ENCODE measurements around the gene GFOD2. TPM values are rescaled to one million over a fixed set of nuclear protein-coding genes. Genes with fewer than 3 reads are reported as not detected.

The GFOD2 gene
- polyA plus RNA-seq, 3 donors = 3.7 to 9.4 (median 3.8) TPM

- H3K9me3 Mint-ChIP-seq = peaks cover 0 to 2% (median 0%) of the 10 kb centered on the region in 7 donors
- no peaks in the 10 kb centered on the region for H3K79me2 ChIP-seq (ENCODE audit: insufficient read depth, low read length)
- peak in 1 of 3 donors; percentile 3 for DNase-seq
- no peaks in the 10 kb centered on the region for H3K36me3 Mint-ChIP-seq
- intact Hi-C loops (cut with micrococcal nuclease) = no loop called here
- no peak for TF ChIP-seq CTCF (IDR thresholded peaks at IDR 0.05)
- H3K36me3 ChIP-seq (replicated peaks in 1 of 2; ENCODE audit: control insufficient read depth in 1 of 2, insufficient read depth in 2 of 2, low read length in 2 of 2) = no peaks in the 10 kb centered on the region
- H3K27ac ChIP-seq (ENCODE audit: low read depth in 1 of 2, low read length in 2 of 2) = no peak overlapping the region
- H3K27ac Mint-ChIP-seq = no peak overlapping the region
- H2AFZ ChIP-seq (ENCODE audit: insufficient read depth, low read depth, low read length, poor library complexity, severe bottlenecking) = no peak overlapping the region
- no peak overlapping the region for H3K4me2 ChIP-seq (replicated peaks; ENCODE audit: extremely low read depth, low read length, poor library complexity, severe bottlenecking)
- no peaks in the 10 kb centered on the region for H4K20me1 ChIP-seq (ENCODE audit: insufficient read depth, low read length)
- no peaks in the 10 kb centered on the region for H3K9me3 ChIP-seq (replicated peaks in 1 of 2; ENCODE audit: control insufficient read depth in 1 of 2, insufficient read depth in 1 of 2, low read length in 2 of 2)
- H3K4me1 Mint-ChIP-seq = peaks cover 5% of the 10 kb centered on the region
- H3K27me3 ChIP-seq (ENCODE audit: control insufficient read depth in 2 of 2, insufficient read depth in 2 of 2, low read length in 2 of 2) = peaks cover 2 to 19% of the 10 kb centered on the region in 2 donors
- H3K4me3 ChIP-seq (replicated peaks in 1 of 3; ENCODE audit: low read depth in 2 of 3, low read length in 3 of 3) = no peak overlapping the region
- no peak overlapping the region for H3K9ac ChIP-seq (ENCODE audit: insufficient read depth, low read length, poor library complexity, severe bottlenecking)
- peaks cover 12 to 24% (median 20%) of the 10 kb centered on the region in 3 donors for H3K27me3 Mint-ChIP-seq (ENCODE audit: low read depth in 3 of 3)
- H3K4me3 Mint-ChIP-seq = no peak overlapping the region
- H3K4me1 ChIP-seq (ENCODE audit: control insufficient read depth in 1 of 2, insufficient read depth in 2 of 2, low read length in 2 of 2) = peaks cover 5 to 10% of the 10 kb centered on the region in 2 donors
- WGBS (ENCODE audit: insufficient coverage) = 96% methylated on average over 15 of the region's 15 CpGs
Measured at GRCh38 chr16:67647111-67647651, 71.9 kb downstream of the GFOD2 start.

GRCh38 chr16:67645397-67646121 is 73.6 kb downstream of the GFOD2 start:
- Histone ChIP-seq H3K4me1 (ENCODE audit: control insufficient read depth in 1 of 2, insufficient read depth in 2 of 2, low read length in 2 of 2) (peaks cover 5 to 10% of the 10 kb centered on the region in 2 donors), H3K4me3 (replicated peaks in 1 of 3; ENCODE audit: low read depth in 2 of 3, low read length in 3 of 3) (peak overlapping the region in 1 of 3 experiments; percentile 61), H3K79me2 (ENCODE audit: insufficient read depth, low read length) (no peaks in the 10 kb centered on the region), H3K9ac (ENCODE audit: insufficient read depth, low read length, poor library complexity, severe bottlenecking) (peak overlapping the region; percentile 41), H3K27me3 (ENCODE audit: control insufficient read depth in 2 of 2, insufficient read depth in 2 of 2, low read length in 2 of 2) (peaks cover 2 to 19% of the 10 kb centered on the region in 2 donors), H3K27ac (ENCODE audit: low read depth in 1 of 2, low read length in 2 of 2) (no peak overlapping the region), H3K36me3 (replicated peaks in 1 of 2; ENCODE audit: control insufficient read depth in 1 of 2, insufficient read depth in 2 of 2, low read length in 2 of 2) (no peaks in the 10 kb centered on the region), H3K9me3 (replicated peaks in 1 of 2; ENCODE audit: control insufficient read depth in 1 of 2, insufficient read depth in 1 of 2, low read length in 2 of 2) (no peaks in the 10 kb centered on the region), H3K4me2 (replicated peaks; ENCODE audit: extremely low read depth, low read length, poor library complexity, severe bottlenecking) (peak overlapping the region; percentile 68), H4K20me1 (ENCODE audit: insufficient read depth, low read length) (no peaks in the 10 kb centered on the region), H2AFZ (ENCODE audit: insufficient read depth, low read depth, low read length, poor library complexity, severe bottlenecking) (peak overlapping the region; percentile 73)
- Mint-ChIP-seq H3K4me3 (peak overlapping the region; percentile 54 to 68), H3K27ac (peak overlapping the region in 1 of 7 donors; percentile 20), H3K9me3 (peaks cover 0 to 2% (median 0%) of the 10 kb centered on the region in 7 donors), H3K27me3 (ENCODE audit: low read depth in 3 of 3) (peaks cover 11 to 24% (median 20%) of the 10 kb centered on the region in 3 donors), H3K4me1 (peaks cover 5% of the 10 kb centered on the region), H3K36me3 (peaks cover 0 to 2% of the 10 kb centered on the region in 2 donors)
- TF ChIP-seq CTCF (IDR thresholded peaks at IDR 0.05) = no peak
- peak in 1 of 3 donors; percentile 8 for DNase-seq
- intact Hi-C loops (cut with micrococcal nuclease) = loop anchor here in 1 of 2 donors (2.0 kb wide), 1 partner anchor 99 kb away; no protein-coding TSS in a partner anchor
- WGBS (ENCODE audit: insufficient coverage) = 73% methylated on average over 13 of the region's 15 CpGs
